LHCN-M2 (cell line): Measurements from ENCODE around the gene RIC1. TPM values are rescaled to one million over a fixed set of nuclear protein-coding genes. Genes with fewer than 3 reads are reported as not detected.
"Not testable (repeated sequence)": the region's sequence is repeated elsewhere in the genome, so short reads cannot be mapped to it uniquely, and the experiment has no call there.

Experiments used
- DNase-seq: peaks from one replicate; pipeline ENCODE4 v3.0.0-alpha.2; 2012; ENCODE audit warnings: low read depth
- total RNA-seq: library from RNA; depleted of rRNA; stranded (reverse); fragments of >200 nt; gene quantifications from 2 replicates; pipeline ENCODE4 v1.2.3, GENCODE V29; 2014

The RIC1 gene
- total RNA-seq, 1 experiment from 2014 or later, result 21.1 TPM

DNA sequence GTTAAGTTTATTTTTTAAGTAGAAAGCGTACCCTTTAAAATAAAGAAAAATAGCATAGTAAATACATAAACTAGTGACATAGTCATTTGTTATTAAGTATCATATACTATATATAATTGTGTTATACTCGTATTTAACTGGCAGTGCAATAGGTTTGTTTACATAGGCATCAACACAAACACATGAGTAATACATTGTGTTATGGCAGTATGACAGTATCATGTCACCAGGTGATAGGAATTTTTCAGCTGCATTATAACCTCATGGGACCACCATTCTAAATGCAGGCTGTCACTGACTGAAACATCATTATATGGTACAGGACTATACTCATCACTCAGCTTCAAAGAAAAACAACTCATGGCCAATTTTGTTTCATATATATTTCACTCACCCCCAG is 8.4 kb upstream of the RIC1 start:
- DNase-seq, result no peak

- peak; percentile 69 for DNase-seq
Measured at GRCh38 chr9:5621327-5621726, 7.6 kb upstream of the RIC1 start.

DNA sequence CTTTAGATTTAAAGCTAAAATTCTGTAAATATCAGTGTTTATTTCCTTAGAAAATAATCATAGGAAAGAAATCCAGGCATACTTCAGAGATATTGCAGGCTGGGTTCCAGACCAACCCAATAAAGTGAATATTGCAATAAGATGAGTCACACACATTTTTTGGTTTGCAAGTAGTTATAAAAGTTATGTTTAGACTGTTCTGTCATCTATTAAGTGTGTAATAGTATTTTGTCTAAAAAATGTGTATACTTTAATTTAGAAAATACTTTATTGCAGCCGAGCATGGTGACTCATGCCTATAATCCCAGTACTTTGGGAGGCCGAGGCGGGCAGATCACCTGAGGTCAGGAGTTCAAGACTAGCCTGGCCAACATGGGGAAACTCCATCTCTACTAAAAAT is 6.9 kb upstream of the RIC1 start:
- DNase-seq, result peak; percentile 81

DNA sequence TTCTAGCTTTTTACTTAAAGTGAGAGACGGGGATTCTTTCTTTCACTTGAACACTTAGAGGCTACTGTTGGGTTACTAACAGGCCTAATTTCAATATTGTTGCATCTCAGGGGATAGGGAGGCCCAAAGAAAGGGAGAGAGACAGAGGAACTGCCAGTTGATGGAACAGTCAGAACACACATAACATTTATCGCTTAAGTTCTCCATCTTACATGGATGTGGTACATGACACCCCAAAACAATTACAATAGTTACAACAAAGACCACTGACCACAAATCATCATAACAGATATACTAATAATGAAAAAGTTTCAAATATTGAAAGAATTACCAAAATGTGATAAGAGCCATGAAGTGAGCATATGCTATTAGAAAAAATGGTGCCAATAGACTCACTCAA is 4.3 kb upstream of the RIC1 start:
- no peak for DNase-seq

GRCh38 chr9:5626727-5627634 is 1.9 kb upstream of the RIC1 start:
- peak; percentile 84 for DNase-seq

GRCh38 chr9:5627686-5628085 is 1.2 kb upstream of the RIC1 start:
- DNase-seq, result not testable (repeated sequence)

DNA sequence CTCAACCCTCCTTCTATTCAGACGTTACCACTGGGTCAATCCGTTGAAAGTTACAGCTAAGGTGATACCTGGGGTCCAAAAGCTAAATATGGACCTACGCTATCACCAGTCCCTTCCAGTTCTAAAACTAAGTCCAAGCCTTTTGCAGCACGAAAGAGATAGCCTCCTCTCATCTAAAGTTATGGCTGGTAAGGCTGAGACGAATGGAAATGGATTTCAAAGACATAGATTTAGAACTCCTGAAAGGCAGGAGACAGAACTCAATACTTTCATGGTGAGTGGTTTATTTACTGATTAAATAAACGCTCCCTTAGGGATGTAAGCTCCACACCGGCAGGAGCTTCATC is 751 bp upstream of the RIC1 start:
- no peak for DNase-seq

DNA sequence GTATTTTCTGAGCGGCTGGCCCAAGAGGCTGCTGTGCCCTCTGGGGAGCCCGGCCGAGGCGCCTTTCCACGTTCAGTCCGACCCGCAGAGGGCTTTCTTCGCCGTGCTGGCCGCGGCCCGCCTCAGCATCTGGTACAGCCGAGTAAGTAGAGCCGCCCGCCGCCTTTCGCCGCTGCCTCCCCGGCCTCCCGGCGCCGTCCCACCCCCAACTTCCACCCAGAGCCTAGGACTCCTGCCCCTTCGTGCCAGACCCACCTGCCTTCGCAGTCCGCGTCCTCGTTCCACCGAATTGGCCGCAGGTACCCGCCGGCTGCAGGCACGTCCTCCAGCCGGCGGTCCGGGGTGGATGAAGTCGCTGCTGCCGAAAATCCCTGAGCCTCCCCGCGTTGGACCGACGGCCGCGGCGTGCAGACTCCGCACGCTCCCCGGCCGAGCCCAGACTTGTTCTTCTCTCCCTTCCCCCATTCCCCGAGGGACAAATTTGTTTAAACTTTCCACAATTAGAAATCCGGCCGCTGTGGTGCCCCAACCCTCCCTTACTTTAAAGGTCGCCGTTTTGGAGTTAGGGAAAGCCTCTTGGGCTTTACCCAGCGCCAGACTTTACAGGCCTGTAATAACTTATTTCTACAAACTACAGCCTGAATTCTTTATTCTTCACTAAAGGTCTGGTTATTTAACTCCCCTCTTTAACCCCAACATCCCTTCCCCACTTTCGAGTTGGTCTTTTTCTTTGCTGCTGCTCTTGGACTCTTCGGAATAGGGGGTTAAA is 589 bp downstream of the RIC1 start:
- DNase-seq, result peak; percentile 36

- DNase-seq, result peak; percentile 61
Measured at GRCh38 chr9:5630081-5630507, 1.2 kb downstream of the RIC1 start.

DNA sequence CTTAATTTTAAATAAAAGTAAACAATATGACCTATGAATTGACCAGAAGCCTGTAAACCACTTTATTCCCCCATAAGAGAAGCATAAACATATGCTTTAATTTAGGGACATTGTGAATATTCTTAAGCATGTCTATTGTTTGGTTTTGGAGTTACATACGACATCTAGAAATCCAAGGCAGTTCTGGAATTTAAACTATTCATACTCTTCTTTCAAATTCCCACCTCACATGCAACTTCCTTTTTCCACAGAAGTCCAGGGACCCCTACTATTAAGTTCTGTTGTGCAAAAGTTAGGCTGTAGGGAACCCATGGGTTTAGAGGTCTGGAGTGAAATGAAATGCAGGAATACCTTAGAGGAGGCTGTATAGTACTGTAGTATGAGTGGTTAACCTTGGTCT is 2.1 kb downstream of the RIC1 start:
- DNase-seq, result no peak

DNA sequence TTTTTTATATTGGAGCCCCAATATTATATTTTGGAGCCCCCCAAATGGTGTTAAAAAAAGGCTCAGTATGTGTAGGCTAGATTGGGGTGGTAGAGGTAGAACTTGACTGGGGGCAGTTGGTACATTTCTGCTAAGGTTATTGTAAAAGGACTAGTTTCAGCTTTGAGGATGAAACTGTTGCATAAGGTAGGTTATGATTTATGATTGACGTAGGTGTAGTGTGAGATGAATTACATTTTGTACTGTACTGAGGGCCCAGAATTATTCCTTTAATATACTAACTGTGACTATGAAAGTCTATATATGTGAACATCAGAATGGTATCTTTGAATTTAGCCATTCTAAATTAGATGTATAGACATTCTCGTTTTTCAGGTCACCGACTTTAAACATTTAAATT is 3.6 kb downstream of the RIC1 start:
- no peak for DNase-seq

DNA sequence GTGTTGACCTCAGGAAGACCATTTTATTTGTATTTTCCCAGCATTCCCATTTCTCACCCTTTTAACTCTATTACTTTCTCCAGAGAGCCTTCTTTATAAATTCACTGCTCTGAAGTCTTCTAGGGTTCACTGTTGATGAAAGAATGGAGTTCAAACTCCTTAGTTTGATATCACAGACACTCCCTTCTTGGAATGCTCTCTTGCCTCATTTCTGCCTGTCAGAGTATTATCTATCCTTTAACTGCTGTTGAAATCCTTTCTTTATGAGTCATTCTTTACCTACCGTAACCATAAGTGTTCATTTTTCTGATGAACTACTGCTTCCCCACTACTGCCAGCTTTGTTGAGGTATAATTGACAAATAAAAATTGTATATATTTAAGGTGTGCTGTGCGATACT is 4.3 kb downstream of the RIC1 start:
- DNase-seq, result no peak

DNA sequence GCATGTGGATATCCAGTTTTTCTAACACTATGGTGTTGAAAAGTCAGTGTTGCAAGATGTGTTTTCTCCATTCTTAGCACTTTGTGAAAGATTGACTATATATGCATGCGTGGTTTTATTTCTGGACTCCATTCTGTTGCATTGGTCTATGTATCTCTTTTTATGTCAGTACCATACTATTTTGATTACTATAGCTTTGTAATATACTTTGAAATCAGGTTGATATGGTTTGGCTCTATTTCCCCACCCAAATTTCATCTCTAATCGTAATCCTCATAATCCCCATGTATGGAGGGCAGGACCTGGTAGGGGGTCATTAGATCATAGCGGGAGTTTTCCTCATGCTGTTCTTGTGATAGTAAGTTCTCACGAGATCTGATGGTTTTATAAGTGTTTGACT is 6.5 kb downstream of the RIC1 start:
- no peak for DNase-seq

- DNase-seq, result no peak
Measured at GRCh38 chr9:5639816-5640215, 10.9 kb downstream of the RIC1 start.

DNA sequence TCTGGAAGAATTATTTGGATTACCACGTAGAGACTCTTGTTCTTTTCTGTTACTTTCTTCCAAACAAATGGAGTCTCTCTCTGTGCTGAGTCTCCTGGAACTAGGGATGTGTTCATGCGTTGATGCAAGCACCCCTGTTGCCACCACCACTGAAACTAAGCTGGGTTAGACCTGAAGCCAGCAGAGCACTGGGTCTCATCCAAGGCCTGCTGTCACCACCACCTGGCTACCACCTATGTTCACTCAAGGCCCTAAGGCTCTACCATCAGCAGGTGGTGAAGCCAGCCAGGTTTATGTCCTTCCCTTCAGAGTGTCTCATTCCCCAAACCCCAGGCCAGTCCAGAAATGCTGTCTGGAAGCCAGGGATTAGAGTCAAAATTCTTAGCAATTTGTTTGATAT is 13.3 kb downstream of the RIC1 start:
- no peak for DNase-seq

GRCh38 chr9:5643005-5643624 is 14.2 kb downstream of the RIC1 start:
- no peak for DNase-seq

GRCh38 chr9:5644501-5644900 is 15.6 kb downstream of the RIC1 start:
- DNase-seq, result no peak

DNA sequence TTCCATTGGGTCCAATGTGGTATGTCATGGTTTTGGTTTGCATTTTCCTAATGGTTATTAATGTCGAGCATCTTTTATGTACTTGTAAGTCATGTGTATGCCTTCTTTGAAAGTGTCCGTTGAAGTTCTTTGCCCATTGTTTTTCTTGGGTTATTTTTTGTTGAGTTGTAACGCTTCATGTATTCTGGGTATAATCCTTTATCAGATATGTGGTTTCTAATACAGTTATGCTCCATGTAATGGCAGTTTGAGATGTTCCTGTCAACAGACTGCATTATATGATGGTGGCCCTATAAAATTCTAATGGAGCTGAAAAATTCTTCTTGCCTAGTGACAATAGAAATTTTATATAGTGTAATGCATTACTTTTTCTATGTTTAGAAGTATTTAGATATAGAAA is 17.2 kb downstream of the RIC1 start:
- DNase-seq, result no peak

DNA sequence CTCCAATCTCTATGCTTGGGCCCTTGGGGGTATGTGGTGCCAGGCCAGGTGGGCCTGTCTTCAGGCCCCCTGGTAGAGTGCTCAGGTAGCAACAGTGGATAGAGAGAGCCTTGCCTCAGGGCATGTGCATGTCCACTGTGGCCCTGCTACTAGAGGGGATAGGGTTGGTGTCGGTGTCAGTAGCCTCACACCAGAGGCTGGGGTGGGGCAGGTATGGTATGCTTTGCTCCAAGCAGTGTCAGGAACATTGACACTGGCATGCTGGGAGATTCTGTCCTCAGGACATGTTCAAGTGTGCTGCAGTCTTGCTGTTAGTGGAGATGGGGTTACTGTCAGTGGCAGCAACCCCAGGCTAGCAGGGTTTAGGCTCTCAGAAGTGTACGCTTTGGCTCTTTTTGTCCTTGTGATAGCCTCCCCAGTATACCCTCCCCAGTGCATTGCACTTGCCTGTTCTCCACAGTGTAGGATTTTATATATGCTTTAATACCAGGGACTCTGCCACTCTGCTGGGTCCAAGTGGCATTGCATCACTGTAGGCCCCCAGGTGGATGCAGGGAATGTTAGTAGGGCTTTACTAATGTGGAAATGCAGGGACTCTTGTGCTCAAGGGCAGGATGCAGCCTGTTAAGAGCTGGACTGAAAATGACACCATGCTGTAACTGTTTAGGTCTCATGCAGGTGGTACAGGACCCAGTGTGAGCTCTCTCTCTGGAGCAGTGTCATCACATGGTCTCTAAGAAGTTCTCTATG is 21.6 kb downstream of the RIC1 start:
- DNase-seq, result no peak

GRCh38 chr9:5651246-5651645 is 22.3 kb downstream of the RIC1 start:
- no peak for DNase-seq

- DNase-seq, result peak; percentile 19
Measured at GRCh38 chr9:5652821-5653220, 23.9 kb downstream of the RIC1 start.

- not testable (repeated sequence) for DNase-seq
Measured at GRCh38 chr9:5662804-5663203, 33.9 kb downstream of the RIC1 start.
